H1 (cell line): ENCODE data around the gene MED12L.

ENCODE experiments used
- ATF3 ChIP-seq: IDR thresholded peaks from 2 replicates; pipeline ENCODE4 v1.6.1; 2011; ENCODE audit warnings: low read depth, mild to moderate bottlenecking, low read length; ENCODE audit not compliant: insufficient read depth
- CTCF ChIP-seq, 3 experiments: IDR thresholded peaks; 1 replicate in 2 of 3; 2 replicates in 1 of 3; pipeline versions ENCODE4 v1.5.1 to v1.6.1; 2011; ENCODE audit warnings: low read length in 3 of 3, mild to moderate bottlenecking in 3 of 3, inconsistent platforms in 2 of 3, low read depth in 1 of 3, moderate library complexity in 1 of 3; ENCODE audit not compliant: insufficient read depth in 1 of 3; ENCODE audit errors: control extremely low read depth in 1 of 3
- RNF2 ChIP-seq: fragments of 200-900, 300-1000 bp; sonication (generic); IDR thresholded peaks from 2 replicates; pipeline ENCODE4 v1.7.1; 2016; ENCODE audit warnings: borderline replicate concordance, low read depth, mild to moderate bottlenecking, antibody characterized with exemption, low read length; ENCODE audit not compliant: poor library complexity, severe bottlenecking; ENCODE audit errors: missing control alignments

- TF ChIP-seq ATF3 (no peak), RNF2 (no peak), CTCF (IDR thresholded peaks at IDR 0.05; ENCODE audit: control extremely low read depth in 1 of 3, insufficient read depth in 1 of 3, low read depth in 1 of 3, low read length in 3 of 3) (no peak)
These were observed 11.3 kb downstream of the MED12L start for GRCh38 chr3:151096716-151097115.
